Right ventricle myocardium superior (tissue), 1 donor: ENCODE data around the gene ATG4B. TPM values are rescaled to one million over a fixed set of nuclear protein-coding genes. Genes with fewer than 3 reads are reported as not detected.
"Not testable (repeated sequence)": the region's sequence is repeated elsewhere in the genome, so short reads cannot be mapped to it uniquely, and the experiment has no call there.

Experiments used
- ATAC-seq: fragments of 200-7000 bp; cut with Tn5 transposase; one replicate; pipeline ENCODE4 v1.9.1; 2020; ENCODE audit warnings: mild to moderate bottlenecking; ENCODE audit not compliant: poor library complexity
- DNase-seq: peaks from one replicate; pipeline ENCODE4 v3.0.0-alpha.2; 2020
- intact Hi-C: fragments of 100-400 bp; cut with DNase I; formaldehyde crosslinking; loops from one replicate; pipeline ENCODE4 v1.11.2; 2022
- long read RNA-seq: library from polyadenylated mRNA; unstranded; transcript quantifications from one replicate; pipeline ENCODE4 v2.0.0, GENCODE V29; 2021
- total RNA-seq: library from RNA; stranded (reverse); fragmentation: NEBNext Ultra II Directional; extraction: Animal tissue kit (Norgen Biotek cat#: 25700); gene quantifications from one replicate; pipeline ENCODE4 v1.2.1, GENCODE V29; 2021
- donor health status: DM: no; HTN: yes; CAD: no; lungs with severe emphysema.

Gene ATG4B
- 41.3 TPM for total RNA-seq
- long read RNA-seq, transcript ATG4B-205 (13 exons, 2,878 nt), result major isoform, 53 of 94 reads
- long read RNA-seq, partial matches to known transcripts, result 26 of 94 reads
- long read RNA-seq, other reads (novel, unspliced or antisense), result 14 of 94 reads

DNA sequence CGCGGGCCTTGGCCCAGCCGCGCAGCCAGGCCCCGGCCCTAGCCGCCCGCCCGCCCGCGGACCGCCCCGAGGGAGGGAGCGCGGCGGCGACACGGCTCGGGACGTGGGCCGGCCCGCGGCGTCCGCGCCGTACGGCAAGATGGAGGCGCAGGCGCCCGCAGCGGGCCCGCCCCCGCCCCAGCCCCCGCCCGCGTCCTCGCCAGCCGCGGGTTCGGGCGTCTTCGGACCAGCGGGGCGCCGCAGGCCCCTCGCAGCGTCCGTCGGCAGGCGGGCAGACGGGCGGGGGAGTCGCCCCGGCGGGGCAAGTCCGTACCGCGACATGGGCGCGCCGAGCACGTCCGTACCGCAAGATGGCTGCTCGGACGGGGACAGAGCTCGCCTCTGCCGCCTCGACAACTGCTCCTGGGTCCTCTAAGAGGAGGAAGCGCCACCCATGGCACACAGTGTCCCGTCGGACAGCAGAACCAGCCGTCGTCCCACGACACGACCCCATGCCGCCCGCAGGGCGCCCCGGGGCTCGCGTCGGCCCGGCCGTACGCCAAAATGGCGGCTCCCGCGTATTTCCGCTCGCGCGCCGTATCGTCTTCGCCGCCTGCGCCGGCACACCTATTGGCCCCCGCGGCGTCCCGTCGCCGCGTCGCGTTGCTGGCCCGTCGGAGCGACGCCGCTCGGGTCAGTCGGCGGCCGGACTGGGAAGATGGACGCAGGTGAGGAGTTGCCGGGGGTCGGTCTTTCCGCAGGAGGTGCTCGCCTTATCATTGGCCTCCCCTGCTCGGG is at the start of gene ATG4B, which contains the start of gene THAP4:
ATG4B (plus strand) TSS at position 676 of the 777 bp plus-strand sequence; CDS start at position 698, 22 bp downstream.
THAP4 (minus strand) TSS at position 141 of the 777 bp plus-strand sequence. CDS start 141 bp downstream, outside the sequence.
- intact Hi-C loops, result no loop called here
- ATAC-seq (peak; percentile 94), DNase-seq (peak; percentile 92)

GRCh38 chr2:241589863-241590262 is 47.6 kb upstream of the ATG4B start:
- intact Hi-C loops, ATAC-seq, DNase-seq: not testable (repeated sequence)

DNA sequence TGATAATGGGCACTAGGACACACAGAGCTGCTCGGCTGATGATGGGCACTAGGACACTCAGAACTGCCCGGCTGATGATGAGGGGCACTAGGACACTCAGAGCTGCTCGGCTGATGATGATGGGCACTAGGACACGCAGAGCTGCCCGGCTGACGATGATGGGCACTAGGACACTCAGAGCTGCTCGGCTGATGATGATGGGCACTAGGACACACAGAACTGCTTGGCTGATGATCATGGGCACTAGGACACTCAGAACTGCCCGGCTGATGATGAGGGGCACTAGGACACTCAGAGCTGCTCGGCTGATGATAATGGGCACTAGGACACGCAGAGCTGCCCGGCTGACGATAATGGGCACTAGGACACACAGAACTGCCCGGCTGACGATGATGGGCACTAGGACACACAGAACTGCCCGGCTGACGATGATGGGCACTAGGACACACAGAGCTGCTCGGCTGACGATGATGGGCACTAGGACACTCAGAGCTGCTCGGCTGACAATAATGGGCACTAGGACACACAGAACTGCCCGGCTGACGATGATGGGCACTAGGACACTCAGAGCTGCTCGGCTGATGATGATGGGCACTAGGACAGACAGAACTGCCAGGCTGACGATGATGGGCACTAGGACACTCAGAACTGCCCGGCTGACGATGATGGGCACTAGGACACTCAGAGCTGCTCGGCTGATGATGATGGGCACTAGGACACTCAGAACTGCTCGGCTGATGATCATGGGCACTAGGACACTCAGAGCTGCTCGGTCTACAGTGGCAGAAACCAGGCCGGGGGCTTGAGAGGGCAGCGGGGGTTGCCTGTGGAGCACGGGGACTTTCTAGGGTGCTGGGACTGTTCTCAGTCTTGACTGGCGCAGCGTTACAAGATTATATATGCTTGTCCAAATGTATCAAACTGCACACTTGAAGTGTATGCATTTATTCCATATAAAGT is 46.7 kb upstream of the ATG4B start:
- ATAC-seq, DNase-seq, intact Hi-C loops: not testable (repeated sequence)

- ATAC-seq (no peak), DNase-seq (no peak)
- intact Hi-C loops, result no loop called here
Observed at GRCh38 chr2:241592126-241592845, 45.2 kb upstream of the ATG4B start.

DNA sequence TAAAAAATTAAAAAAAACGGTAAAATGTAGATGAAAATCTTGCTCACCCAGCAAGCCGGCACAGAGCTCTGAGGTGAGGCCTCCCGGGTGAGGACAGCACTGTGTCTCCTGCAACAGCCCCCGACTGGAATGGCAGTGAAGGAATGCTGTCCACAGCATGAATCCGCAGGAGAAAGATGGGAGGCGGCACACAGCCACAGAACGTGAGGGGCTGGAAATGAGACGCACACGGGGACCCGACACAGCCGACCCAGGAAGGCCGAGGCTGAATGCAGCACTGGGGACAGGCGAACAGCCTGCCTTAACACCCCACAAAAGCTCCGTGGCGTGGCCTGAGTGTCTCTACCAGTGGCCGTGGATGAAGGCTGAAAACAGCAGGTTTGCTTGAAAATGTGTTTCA is 44.2 kb upstream of the ATG4B start:
- intact Hi-C loops, result no loop called here
- no peak for ATAC-seq
- DNase-seq, result no peak

DNA sequence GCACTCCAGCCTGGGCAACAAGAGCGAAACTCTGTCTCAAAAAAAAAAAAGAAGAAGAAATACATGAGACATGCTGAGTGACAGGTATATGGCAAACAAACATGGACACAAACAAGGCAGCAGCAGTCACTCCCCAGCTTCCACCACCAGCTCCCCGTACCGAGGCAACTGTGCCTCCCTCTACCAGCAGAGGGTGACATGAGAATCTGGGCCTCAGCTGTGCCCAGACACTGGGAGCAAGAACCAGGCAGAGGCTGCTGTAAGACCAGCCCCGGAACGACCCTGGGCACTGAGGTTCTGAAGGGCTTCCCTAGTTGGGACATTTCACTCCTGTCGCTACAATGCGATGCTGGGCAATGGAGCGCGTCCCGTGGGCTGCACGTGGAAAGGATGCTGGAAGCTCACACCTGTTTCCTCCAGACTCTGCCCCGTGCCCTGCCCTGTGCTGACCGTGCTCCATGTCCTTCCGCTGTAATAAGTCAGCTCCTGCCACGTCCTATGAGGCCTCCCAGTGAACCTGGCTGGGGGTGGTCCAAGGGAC is 41.8 kb upstream of the ATG4B start:
- ATAC-seq (no peak), DNase-seq (no peak)
- intact Hi-C loops, result no loop called here

DNA sequence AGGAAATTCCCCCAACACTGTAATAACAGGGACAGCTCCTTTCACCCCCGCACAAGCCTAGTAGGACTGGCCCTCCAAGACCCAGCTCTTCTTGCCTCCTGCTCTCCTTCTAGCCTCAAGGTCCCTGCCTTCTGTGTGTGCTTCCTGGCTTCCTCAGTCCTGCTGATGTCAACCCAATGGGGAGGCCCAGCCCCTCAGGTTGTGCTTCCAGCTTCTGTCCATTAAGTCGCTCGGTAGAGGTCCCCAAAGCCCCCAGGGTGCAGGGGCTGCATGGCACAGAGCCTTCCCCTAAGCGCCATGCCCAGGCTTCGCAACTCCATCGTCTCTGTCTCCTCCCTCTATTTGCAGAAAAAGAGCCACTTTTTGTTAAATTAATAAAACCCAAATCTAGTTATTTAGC is 39.9 kb upstream of the ATG4B start:
- no peak for ATAC-seq
- DNase-seq, result no peak
- intact Hi-C loops, result no loop called here

GRCh38 chr2:241598061-241598460 is 39.4 kb upstream of the ATG4B start:
- ATAC-seq (no peak), DNase-seq (no peak)
- intact Hi-C loops, result no loop called here

- ATAC-seq, result peak; percentile 38
- intact Hi-C loops, result no loop called here
- no peak for DNase-seq
Observed at GRCh38 chr2:241598487-241598886, 39.0 kb upstream of the ATG4B start.

DNA sequence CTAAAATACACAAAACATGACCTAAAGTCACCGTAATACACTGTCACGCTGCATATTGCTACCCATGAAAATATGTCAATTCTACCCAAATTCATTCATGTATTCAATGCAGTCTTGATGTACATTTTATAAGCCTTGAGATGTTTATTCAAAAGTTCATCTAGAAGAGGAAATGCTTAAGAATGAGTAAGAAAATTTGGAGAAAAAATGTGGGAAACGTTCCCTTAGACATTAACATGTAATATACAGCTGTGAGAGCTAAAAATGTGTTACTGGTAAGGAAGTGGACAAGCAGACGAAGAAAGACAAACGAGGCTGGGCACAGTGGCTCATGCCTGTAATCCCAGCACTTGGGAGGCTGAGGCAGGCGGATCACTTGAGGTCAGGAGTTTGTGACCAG is 37.9 kb upstream of the ATG4B start:
- no peak for DNase-seq
- intact Hi-C loops, result no loop called here
- no peak for ATAC-seq

- intact Hi-C loops, result no loop called here
Observed at GRCh38 chr2:241601841-241602240, 35.7 kb upstream of the ATG4B start.

DNA sequence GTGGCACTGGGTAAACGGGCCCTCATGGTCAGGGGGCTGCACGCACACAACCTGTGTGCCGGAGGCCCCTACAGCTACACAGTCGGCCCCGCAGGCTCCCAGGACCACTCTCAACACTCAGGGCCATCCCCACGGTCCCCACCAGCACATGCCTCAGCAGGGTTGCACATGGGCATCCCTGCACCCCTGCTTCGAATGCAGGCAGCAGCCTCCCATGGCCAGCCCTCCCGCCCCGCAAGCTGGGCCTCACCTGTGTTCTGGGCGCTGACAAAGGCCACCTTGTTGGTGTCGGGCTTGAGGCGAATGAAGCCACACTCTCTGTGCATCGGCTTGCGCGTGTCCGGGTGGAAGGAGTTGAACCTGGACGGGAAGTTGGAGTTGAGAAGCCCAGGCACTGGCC is 34.8 kb upstream of the ATG4B start:
- intact Hi-C loops, result no loop called here
- DNase-seq (no peak), ATAC-seq (no peak)

More at GRCh38 chr2:241601841-241602240, 35.7 kb upstream of the ATG4B start:
- no peak for DNase-seq
- ATAC-seq, result no peak

GRCh38 chr2:241603686-241604085 is 33.8 kb upstream of the ATG4B start:
- ATAC-seq, result no peak
- intact Hi-C loops, result no loop called here
- no peak for DNase-seq

DNA sequence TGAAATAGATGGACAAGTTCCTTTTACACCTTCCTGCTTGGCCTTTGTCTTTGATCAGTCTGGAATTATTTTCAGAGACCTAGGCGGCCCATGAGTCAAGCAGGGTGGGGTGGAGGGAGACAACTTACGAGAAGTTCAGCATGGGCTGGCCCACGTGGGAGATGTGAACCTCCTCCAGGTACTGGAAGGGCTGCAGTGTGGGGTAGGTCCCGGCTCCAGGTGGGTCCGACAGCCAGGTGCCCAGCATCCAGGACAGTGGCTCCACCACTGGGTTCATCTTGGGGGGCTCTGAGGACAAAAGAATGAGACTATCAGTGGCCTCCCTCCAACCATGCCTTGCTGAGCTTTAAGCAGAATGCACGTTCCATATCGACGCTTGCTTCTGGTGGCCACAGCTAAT is 31.3 kb upstream of the ATG4B start:
- DNase-seq (no peak), ATAC-seq (no peak)
- intact Hi-C loops, result no loop called here

- no peak for ATAC-seq
- intact Hi-C loops, result no loop called here
- no peak for DNase-seq
Observed at GRCh38 chr2:241607162-241607885, 30.2 kb upstream of the ATG4B start.

DNA sequence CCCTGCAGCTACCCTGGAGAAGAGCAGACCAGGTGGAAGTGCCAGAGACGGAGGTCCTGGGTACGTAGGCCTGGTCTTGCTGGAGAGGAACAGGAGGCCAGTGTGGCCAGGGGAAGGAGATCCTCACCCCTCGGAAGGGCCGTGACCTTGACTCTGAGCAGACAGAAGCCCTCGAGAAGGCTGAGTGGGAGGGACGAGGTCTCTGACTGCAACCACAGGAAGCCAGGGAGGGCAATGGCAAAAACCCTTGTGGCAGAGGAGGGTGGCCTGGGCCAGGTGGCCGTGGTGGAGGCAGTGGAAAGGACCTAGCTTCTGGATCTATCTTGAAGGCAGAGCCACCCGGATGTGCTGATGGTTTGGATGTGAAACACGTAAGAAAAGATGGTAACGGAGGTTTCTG is 28.6 kb upstream of the ATG4B start:
- DNase-seq (no peak), ATAC-seq (no peak)
- intact Hi-C loops, result no loop called here

GRCh38 chr2:241609859-241610793 is 27.4 kb upstream of the ATG4B start:
- DNase-seq (peak; percentile 91), ATAC-seq (peak; percentile 96)
- intact Hi-C loops, result no loop called here
